T1000 (cell line): Measurements from ENCODE around the gene ZNF611.
A peak's percentile ranks its signal among the peaks of the same experiment; 100 is the strongest.
"Not testable (repeated sequence)": the region's sequence is repeated elsewhere in the genome, so short reads cannot be mapped to it uniquely, and the experiment has no call there.

Experiments used
- DNase-seq: peaks from one replicate; lab custom pipeline; 2025; ENCODE audit warnings: mixed read lengths; lab: John Stamatoyannopoulos, UW

Gene ZNF611

GRCh38 chr19:52716522-52716921 is 18.3 kb downstream of the ZNF611 start:
- DNase-seq: no peak

GRCh38 chr19:52715902-52716301 is 18.9 kb downstream of the ZNF611 start:
- peak; percentile 86 for DNase-seq

- not testable (repeated sequence) for DNase-seq
Measured at GRCh38 chr19:52715330-52715729, 19.5 kb downstream of the ZNF611 start.

GRCh38 chr19:52713051-52713450 is 21.8 kb downstream of the ZNF611 start:
- DNase-seq: not testable (repeated sequence)

- DNase-seq: not testable (repeated sequence)
Measured at GRCh38 chr19:52711661-52712060, 23.2 kb downstream of the ZNF611 start.

- no peak for DNase-seq
Measured at GRCh38 chr19:52710538-52710937, 24.3 kb downstream of the ZNF611 start.

GRCh38 chr19:52705615-52706014 is 29.2 kb downstream of the ZNF611 start:
- not testable (repeated sequence) for DNase-seq

- no peak for DNase-seq
Measured at GRCh38 chr19:52703917-52704316, 30.9 kb downstream of the ZNF611 start.

GRCh38 chr19:52700673-52701072 is 34.2 kb downstream of the ZNF611 start:
- DNase-seq: no peak

GRCh38 chr19:52699555-52699954 is 35.3 kb downstream of the ZNF611 start:
- not testable (repeated sequence) for DNase-seq

- no peak for DNase-seq
Measured at GRCh38 chr19:52695996-52696395, 38.8 kb downstream of the ZNF611 start.

- DNase-seq: no peak
Measured at GRCh38 chr19:52694921-52695320, 39.9 kb downstream of the ZNF611 start.

- not testable (repeated sequence) for DNase-seq
Measured at GRCh38 chr19:52694281-52694680, 40.6 kb downstream of the ZNF611 start.

- no peak for DNase-seq
Measured at GRCh38 chr19:52692431-52693008, 42.3 kb downstream of the ZNF611 start.

- DNase-seq: no peak
Measured at GRCh38 chr19:52691737-52692136, 43.1 kb downstream of the ZNF611 start.

- no peak for DNase-seq
Measured at GRCh38 chr19:52691215-52691610, 43.6 kb downstream of the ZNF611 start.

GRCh38 chr19:52690369-52691214 is 44.3 kb downstream of the ZNF611 start:
- peak; percentile 92 for DNase-seq

- no peak for DNase-seq
Measured at GRCh38 chr19:52689843-52690368, 44.9 kb downstream of the ZNF611 start.

GRCh38 chr19:52688925-52689796 is 45.7 kb downstream of the ZNF611 start:
- not testable (repeated sequence) for DNase-seq

- no peak for DNase-seq
Measured at GRCh38 chr19:52688335-52688734, 46.5 kb downstream of the ZNF611 start.

- no peak for DNase-seq
Measured at GRCh38 chr19:52687684-52688083, 47.2 kb downstream of the ZNF611 start.

- no peak for DNase-seq
Measured at GRCh38 chr19:52685811-52686210, 49.0 kb downstream of the ZNF611 start.
